ENCODE data around the gene GNAL. TPM values are rescaled to one million over a fixed set of nuclear protein-coding genes. Genes with fewer than 3 reads are reported as not detected.

Gene GNAL
- total RNA-seq, 2 donors from 2014 or later = 0.30 to 0.32 TPM

GRCh38 chr18:11664286-11664685, 24.8 kb upstream of the GNAL start:
- H3K4me3 Mint-ChIP-seq = no peak overlapping the region
- H3K27me3 Mint-ChIP-seq = peaks cover 10% of the 10 kb centered on the region
- H3K4me1 Mint-ChIP-seq = no peaks in the 10 kb centered on the region
- H3K27ac Mint-ChIP-seq = no peak overlapping the region
- no peaks in the 10 kb centered on the region for H3K36me3 Mint-ChIP-seq (ENCODE audit: low read depth)
- no peak for ATAC-seq (replicated peaks)
- H3K9me3 Mint-ChIP-seq = no peaks in the 10 kb centered on the region

- Mint-ChIP-seq H3K4me1 (no peaks in the 10 kb centered on the region), H3K27ac (no peak overlapping the region), H3K36me3 (ENCODE audit: low read depth) (no peaks in the 10 kb centered on the region), H3K9me3 (no peaks in the 10 kb centered on the region), H3K27me3 (peaks cover 6% of the 10 kb centered on the region), H3K4me3 (no peak overlapping the region)
- no peak for ATAC-seq (replicated peaks)
Measured at GRCh38 chr18:11665146-11665545, 23.9 kb upstream of the GNAL start.

DNA sequence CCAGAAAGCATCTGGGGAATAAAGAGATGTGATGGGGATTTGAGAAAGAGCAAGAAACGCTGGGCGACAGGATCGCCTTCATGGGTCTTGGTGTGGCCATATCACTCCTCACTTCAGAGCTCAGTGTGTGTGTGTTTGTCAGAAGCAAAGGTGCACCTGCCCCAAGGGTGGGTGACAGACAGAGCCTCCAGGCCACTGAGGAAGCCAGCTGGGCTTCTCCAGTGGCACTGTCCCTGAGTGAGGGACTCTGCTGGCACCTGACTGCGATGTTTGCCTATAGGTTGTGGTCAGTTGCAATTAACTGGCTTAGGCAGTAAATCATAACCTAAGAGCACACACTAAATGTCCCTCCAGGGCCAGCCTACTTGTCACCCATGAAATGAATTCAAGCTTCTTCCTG, 23.5 kb upstream of the GNAL start:
- no peak for ATAC-seq (replicated peaks)
- H3K4me3 Mint-ChIP-seq = no peak overlapping the region

GRCh38 chr18:11666176-11666575, 22.9 kb upstream of the GNAL start:
- Mint-ChIP-seq H3K4me3 (no peak overlapping the region), H3K27ac (no peak overlapping the region), H3K27me3 (peaks cover 6% of the 10 kb centered on the region), H3K9me3 (no peaks in the 10 kb centered on the region), H3K36me3 (ENCODE audit: low read depth) (no peaks in the 10 kb centered on the region), H3K4me1 (no peaks in the 10 kb centered on the region)
- no peak for ATAC-seq (replicated peaks)

More for the DNA sequence above, 23.5 kb upstream of the GNAL start:
- Mint-ChIP-seq H3K9me3 (no peaks in the 10 kb centered on the region), H3K27me3 (peaks cover 6% of the 10 kb centered on the region), H3K4me1 (no peaks in the 10 kb centered on the region), H3K27ac (no peak overlapping the region), H3K36me3 (ENCODE audit: low read depth) (no peaks in the 10 kb centered on the region)

DNA sequence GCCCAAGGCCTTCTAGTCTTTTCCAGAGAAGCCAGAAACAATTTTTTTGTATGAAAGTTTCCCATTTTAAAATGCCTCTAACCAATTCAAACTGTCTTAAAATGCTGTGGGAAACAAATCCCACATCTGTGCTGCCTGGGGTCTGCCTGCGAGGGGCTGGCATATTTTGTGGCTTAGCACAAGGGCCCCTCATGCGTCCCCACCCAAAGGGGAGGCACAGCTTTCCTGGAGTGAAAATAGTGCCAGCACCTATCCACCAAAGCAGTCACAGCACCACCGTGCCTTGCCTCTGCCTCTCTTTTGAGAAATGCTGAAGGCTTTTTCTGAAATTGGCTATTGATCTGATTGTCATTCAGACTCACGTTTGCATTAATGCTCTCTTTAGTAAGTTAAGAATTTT, 22.2 kb upstream of the GNAL start:
- Mint-ChIP-seq H3K27me3 (peaks cover 6% of the 10 kb centered on the region), H3K27ac (no peak overlapping the region), H3K9me3 (no peaks in the 10 kb centered on the region), H3K4me3 (no peak overlapping the region), H3K4me1 (no peaks in the 10 kb centered on the region), H3K36me3 (ENCODE audit: low read depth) (no peaks in the 10 kb centered on the region)
- no peak for ATAC-seq (replicated peaks)

DNA sequence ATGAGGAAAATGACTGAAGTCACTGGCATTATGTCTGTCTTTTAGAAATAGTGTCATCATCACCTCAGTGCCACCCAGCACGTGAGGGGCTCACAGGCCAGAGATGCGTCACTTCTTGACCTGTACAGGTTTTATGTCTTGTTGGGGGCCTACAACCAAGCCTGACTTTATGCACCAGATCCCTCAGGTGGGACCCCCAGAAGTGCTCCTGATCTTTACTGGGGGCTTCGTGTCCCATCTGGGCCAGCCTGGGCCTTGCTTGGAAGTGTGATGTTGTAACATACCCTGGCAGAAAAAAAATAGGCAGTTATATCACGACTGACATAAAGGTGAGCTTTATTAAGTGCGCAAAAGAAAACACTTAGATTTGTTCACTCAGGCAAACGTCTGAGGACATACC, 21.5 kb upstream of the GNAL start:
- no peaks in the 10 kb centered on the region for H3K9me3 Mint-ChIP-seq
- H3K27ac Mint-ChIP-seq = no peak overlapping the region
- no peaks in the 10 kb centered on the region for H3K36me3 Mint-ChIP-seq (ENCODE audit: low read depth)
- H3K4me3 Mint-ChIP-seq = no peak overlapping the region
- no peak for ATAC-seq (replicated peaks)
- peaks cover 6% of the 10 kb centered on the region for H3K27me3 Mint-ChIP-seq
- no peaks in the 10 kb centered on the region for H3K4me1 Mint-ChIP-seq

DNA sequence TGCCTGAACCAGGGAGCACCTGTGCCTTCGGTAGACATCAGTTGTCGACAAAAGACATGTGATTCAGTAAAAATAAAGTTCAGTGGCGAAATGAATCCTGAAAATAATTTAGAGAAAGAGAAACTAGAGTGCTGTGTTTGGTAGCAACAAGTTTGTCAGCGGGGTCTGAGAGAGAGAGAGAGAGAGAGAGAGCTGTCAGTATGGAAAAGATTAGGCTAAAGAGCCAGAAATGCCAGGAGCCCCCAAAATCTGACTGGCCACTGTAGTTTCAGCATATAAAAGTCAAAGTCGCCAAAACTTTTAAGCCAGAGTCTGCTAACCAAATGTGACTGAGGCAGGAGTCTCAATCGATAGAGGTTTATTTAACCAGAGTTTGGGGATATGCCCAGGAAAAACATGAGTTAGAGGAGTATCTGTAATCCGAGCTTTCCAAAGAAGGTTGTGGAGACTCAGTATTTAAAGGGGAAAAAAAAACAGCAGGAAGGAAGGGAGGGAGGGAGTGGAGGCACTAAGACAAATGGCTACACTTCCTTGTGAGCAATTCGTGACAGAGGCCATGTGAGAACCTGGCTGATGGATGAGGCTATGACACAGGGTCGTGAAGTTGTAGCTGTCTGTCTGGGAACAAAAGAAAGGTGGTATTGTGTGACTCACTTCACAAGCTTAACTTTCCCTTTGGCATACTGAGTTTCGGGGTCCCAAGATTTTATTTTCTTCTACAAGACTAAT, 20.5 kb upstream of the GNAL start:
- Mint-ChIP-seq H3K27me3 (peaks cover 6% of the 10 kb centered on the region), H3K9me3 (no peaks in the 10 kb centered on the region), H3K27ac (no peak overlapping the region), H3K36me3 (ENCODE audit: low read depth) (no peaks in the 10 kb centered on the region), H3K4me3 (no peak overlapping the region), H3K4me1 (no peaks in the 10 kb centered on the region)
- ATAC-seq (replicated peaks) = no peak

GRCh38 chr18:11669271-11669947, 19.7 kb upstream of the GNAL start:
- ATAC-seq (replicated peaks) = no peak
- Mint-ChIP-seq H3K36me3 (ENCODE audit: low read depth) (no peaks in the 10 kb centered on the region), H3K4me3 (no peak overlapping the region)

GRCh38 chr18:11669948-11670275, 19.2 kb upstream of the GNAL start:
- Mint-ChIP-seq H3K4me1 (no peaks in the 10 kb centered on the region), H3K9me3 (no peaks in the 10 kb centered on the region), H3K27me3 (peaks cover 19% of the 10 kb centered on the region), H3K36me3 (ENCODE audit: low read depth) (no peaks in the 10 kb centered on the region), H3K4me3 (no peak overlapping the region), H3K27ac (no peak overlapping the region)
- no peak for ATAC-seq (replicated peaks)

More at GRCh38 chr18:11669271-11669947, 19.7 kb upstream of the GNAL start:
- Mint-ChIP-seq H3K4me1 (no peaks in the 10 kb centered on the region), H3K27ac (no peak overlapping the region), H3K9me3 (no peaks in the 10 kb centered on the region), H3K27me3 (peaks cover 14% of the 10 kb centered on the region)

DNA sequence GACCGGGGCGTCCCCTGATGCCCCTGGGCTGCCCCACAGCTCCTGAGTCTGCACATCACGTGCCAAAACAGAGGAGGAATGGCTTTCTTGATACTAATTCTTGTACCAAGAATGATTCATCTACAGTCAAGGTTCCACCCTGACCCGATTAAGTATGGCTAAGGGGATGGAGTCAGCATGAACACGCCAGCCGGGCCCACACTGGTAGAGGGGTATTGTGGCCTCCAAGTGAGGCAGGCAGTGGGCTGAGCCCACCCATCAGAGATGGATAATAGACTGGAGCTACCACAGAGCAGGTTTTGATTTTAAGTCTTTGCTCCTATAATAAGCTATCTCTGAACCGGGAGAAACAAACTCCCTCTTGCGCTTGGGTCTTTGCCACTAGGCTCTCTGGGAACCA, 17.9 kb upstream of the GNAL start:
- Mint-ChIP-seq H3K4me3 (no peak overlapping the region), H3K4me1 (no peaks in the 10 kb centered on the region), H3K27ac (no peak overlapping the region), H3K9me3 (no peaks in the 10 kb centered on the region), H3K36me3 (ENCODE audit: low read depth) (no peaks in the 10 kb centered on the region), H3K27me3 (peaks cover 20% of the 10 kb centered on the region)
- ATAC-seq (replicated peaks) = peak; percentile 28

- Mint-ChIP-seq H3K27ac (no peak overlapping the region), H3K9me3 (no peaks in the 10 kb centered on the region), H3K36me3 (ENCODE audit: low read depth) (no peaks in the 10 kb centered on the region), H3K4me1 (no peaks in the 10 kb centered on the region), H3K27me3 (peaks cover 20% of the 10 kb centered on the region), H3K4me3 (no peak overlapping the region)
- ATAC-seq (replicated peaks) = no peak
Measured at GRCh38 chr18:11672198-11672597, 16.9 kb upstream of the GNAL start.

DNA sequence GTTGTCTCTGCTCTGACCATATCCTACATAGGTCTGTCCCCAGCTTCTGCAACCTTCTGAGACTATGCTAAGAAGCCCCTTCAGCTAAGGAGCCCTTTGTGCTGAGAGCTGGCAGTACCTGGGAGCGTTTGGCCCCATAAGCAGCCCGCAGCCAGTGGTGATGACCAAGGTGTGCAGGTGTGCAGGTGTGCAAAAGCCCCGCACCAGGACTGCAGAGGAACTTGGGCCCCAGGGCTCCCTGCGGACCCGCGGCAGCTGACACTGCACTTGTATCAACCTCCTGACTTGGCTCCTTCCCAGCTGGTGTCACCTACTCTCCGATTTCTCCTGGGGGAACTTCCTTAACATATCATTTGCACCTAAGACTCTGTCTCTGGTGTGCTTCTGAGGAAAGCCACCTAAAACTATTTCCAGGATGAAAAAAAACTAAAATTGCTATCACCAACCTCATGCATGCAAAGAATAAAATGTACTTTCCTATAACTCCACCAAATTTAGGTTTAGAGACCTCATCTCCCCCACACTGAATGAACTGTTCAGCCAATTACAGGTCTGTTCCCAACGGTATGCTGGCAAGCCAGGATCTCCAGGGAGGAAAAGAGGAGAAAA, 16.1 kb upstream of the GNAL start:
- no peaks in the 10 kb centered on the region for H3K9me3 Mint-ChIP-seq
- H3K27me3 Mint-ChIP-seq = peaks cover 22% of the 10 kb centered on the region
- H3K27ac Mint-ChIP-seq = no peak overlapping the region
- H3K4me1 Mint-ChIP-seq = no peaks in the 10 kb centered on the region
- no peak overlapping the region for H3K4me3 Mint-ChIP-seq
- H3K36me3 Mint-ChIP-seq (ENCODE audit: low read depth) = no peaks in the 10 kb centered on the region
- ATAC-seq (replicated peaks) = no peak

GRCh38 chr18:11673560-11673959, 15.5 kb upstream of the GNAL start:
- Mint-ChIP-seq H3K27ac (no peak overlapping the region), H3K9me3 (no peaks in the 10 kb centered on the region), H3K4me1 (no peaks in the 10 kb centered on the region), H3K36me3 (ENCODE audit: low read depth) (no peaks in the 10 kb centered on the region), H3K27me3 (peaks cover 26% of the 10 kb centered on the region), H3K4me3 (no peak overlapping the region)
- no peak for ATAC-seq (replicated peaks)

GRCh38 chr18:11674119-11674518, 14.9 kb upstream of the GNAL start:
- Mint-ChIP-seq H3K27ac (no peak overlapping the region), H3K9me3 (no peaks in the 10 kb centered on the region), H3K4me3 (no peak overlapping the region), H3K36me3 (ENCODE audit: low read depth) (no peaks in the 10 kb centered on the region), H3K4me1 (no peaks in the 10 kb centered on the region), H3K27me3 (peaks cover 28% of the 10 kb centered on the region)
- no peak for ATAC-seq (replicated peaks)

DNA sequence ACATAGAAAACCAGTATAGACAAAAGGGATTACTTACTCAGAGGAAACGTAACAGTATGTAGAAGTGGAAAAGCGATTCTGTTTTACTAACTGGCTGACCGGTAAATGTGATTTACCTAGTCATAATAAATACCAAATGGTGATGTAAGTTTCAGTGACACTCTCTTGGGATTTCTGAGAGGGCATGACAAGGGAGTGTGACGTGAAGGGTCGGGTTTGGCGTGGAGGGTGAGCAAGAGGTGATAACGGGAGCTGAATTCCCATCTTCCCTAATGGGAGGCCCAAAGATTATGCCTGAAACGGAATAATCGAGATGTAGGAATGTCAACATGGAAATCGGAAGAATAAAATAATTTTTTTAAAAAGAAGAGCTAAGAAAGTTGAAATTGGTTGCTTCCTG, 12.7 kb upstream of the GNAL start:
- Mint-ChIP-seq H3K36me3 (ENCODE audit: low read depth) (no peaks in the 10 kb centered on the region), H3K27me3 (peaks cover 39% of the 10 kb centered on the region), H3K9me3 (no peaks in the 10 kb centered on the region), H3K4me3 (no peak overlapping the region), H3K4me1 (no peaks in the 10 kb centered on the region), H3K27ac (no peak overlapping the region)
- ATAC-seq (replicated peaks) = no peak

Data from activated T-helper 17 cell treated with anti-CD3 and anti-CD28 coated beads, Interleukin-2, amount 50 U/mL, for 72 hours (primary cell).